Liver (tissue), 9 donors: ENCODE data around the gene PDZRN4. TPM values are rescaled to one million over a fixed set of nuclear protein-coding genes. Genes with fewer than 3 reads are reported as not detected.

ENCODE experiments used
- DNase-seq: peaks from one replicate; pipeline ENCODE4 v3.0.0-alpha.2; 2017; ENCODE audit warnings: low spot score
- H3K27ac ChIP-seq, 2 donors: one replicate each; pipeline ENCODE4 v1.7.0; 2013; ENCODE audit warnings: inconsistent platforms in 2 of 2, low read length in 2 of 2, control low read depth in 1 of 2, low read depth in 1 of 2, mild to moderate bottlenecking in 1 of 2
- H3K27me3 ChIP-seq, 4 donors: one replicate each; pipeline versions ENCODE4 v1.6.1 to v1.7.0; 2013; ENCODE audit warnings: low read length in 3 of 4, inconsistent platforms in 1 of 4, mild to moderate bottlenecking in 1 of 4, moderate library complexity in 1 of 4; ENCODE audit not compliant: control insufficient read depth in 4 of 4, insufficient read depth in 4 of 4
- H3K36me3 ChIP-seq, 4 donors: one replicate each; pipeline versions ENCODE4 v1.6.1 to v1.7.0; 2013; ENCODE audit warnings: low read length in 3 of 4, mild to moderate bottlenecking in 3 of 4, low read depth in 1 of 4, moderate library complexity in 1 of 4; ENCODE audit not compliant: control insufficient read depth in 4 of 4, insufficient read depth in 3 of 4
- H3K4me1 ChIP-seq, 4 donors: one replicate each; pipeline versions ENCODE4 v1.6.1 to v1.7.0; 2013; ENCODE audit warnings: low read length in 3 of 4, mild to moderate bottlenecking in 3 of 4, moderate library complexity in 1 of 4; ENCODE audit not compliant: control insufficient read depth in 4 of 4, insufficient read depth in 4 of 4
- H3K4me3 ChIP-seq, 3 donors: one replicate each; pipeline versions ENCODE4 v1.6.1 to v1.7.0; 2013; ENCODE audit warnings: low read length in 3 of 3, control low read depth in 1 of 3, low read depth in 1 of 3, mild to moderate bottlenecking in 1 of 3
- H3K9ac ChIP-seq, 2 donors: one replicate each; pipeline ENCODE4 v1.7.0; 2013; ENCODE audit warnings: low read length in 2 of 2, mild to moderate bottlenecking in 2 of 2, moderate library complexity in 2 of 2, control low read depth in 1 of 2, low read depth in 1 of 2
- H3K9me3 ChIP-seq, 4 donors: one replicate each; pipeline versions ENCODE4 v1.6.1 to v1.7.0; 2013; ENCODE audit warnings: low read length in 3 of 4; ENCODE audit not compliant: control insufficient read depth in 4 of 4
- ATF3 ChIP-seq: IDR thresholded peaks from 2 replicates; pipeline ENCODE4 v1.6.1; 2016; ENCODE audit warnings: antibody characterized with exemption
- CTCF ChIP-seq: fragments of 150-350 bp; IDR thresholded peaks from 2 replicates; pipeline ENCODE4 v1.5.1; 2017; ENCODE audit warnings: improper control_type of control experiment, low read depth, low read length; ENCODE audit not compliant: missing input control
- EGR1 ChIP-seq, 2 donors: IDR thresholded peaks; 2 replicates each; pipeline ENCODE4 v1.6.1; 2016 to 2018; ENCODE audit warnings: antibody characterized with exemption in 2 of 2, low read depth in 2 of 2
- FOXA1 ChIP-seq: IDR thresholded peaks from 2 replicates; pipeline ENCODE4 v1.6.1; 2016; ENCODE audit warnings: antibody characterized with exemption
- FOXA2 ChIP-seq: IDR thresholded peaks from 2 replicates; pipeline ENCODE4 v1.6.1; 2016; ENCODE audit warnings: antibody characterized with exemption
- GABPA ChIP-seq, 2 donors: IDR thresholded peaks in 1 of 2; conservative IDR thresholded peaks in 1 of 2; 2 replicates each; pipeline ENCODE4 v1.6.1; 2016; ENCODE audit warnings: antibody characterized with exemption in 2 of 2, mild to moderate bottlenecking in 1 of 2, moderate library complexity in 1 of 2
- HNF4A ChIP-seq, 2 donors: conservative IDR thresholded peaks; 2 replicates each; pipeline ENCODE4 v1.6.1; 2016; ENCODE audit warnings: antibody characterized with exemption in 2 of 2, mild to moderate bottlenecking in 2 of 2
- HNF4G ChIP-seq: IDR thresholded peaks from 2 replicates; pipeline ENCODE4 v1.6.1; 2016; ENCODE audit warnings: antibody characterized with exemption
- JUND ChIP-seq, 2 donors: IDR thresholded peaks; 2 replicates each; pipeline ENCODE4 v1.6.1; 2016; ENCODE audit warnings: antibody characterized with exemption in 2 of 2
- MAX ChIP-seq: IDR thresholded peaks from 2 replicates; pipeline ENCODE4 v1.6.1; 2016; ENCODE audit warnings: antibody characterized with exemption
- NR2F2 ChIP-seq: IDR thresholded peaks from 2 replicates; pipeline ENCODE4 v1.6.1; 2016; ENCODE audit warnings: antibody characterized with exemption
- RAD21 ChIP-seq, 2 donors: IDR thresholded peaks; 2 replicates each; pipeline ENCODE4 v1.6.1; 2016; ENCODE audit warnings: antibody characterized with exemption in 2 of 2, mild to moderate bottlenecking in 2 of 2
- REST ChIP-seq: IDR thresholded peaks from 2 replicates; pipeline ENCODE4 v1.6.1; 2016; ENCODE audit warnings: antibody characterized with exemption, mild to moderate bottlenecking
- RXRA ChIP-seq, 2 donors: IDR thresholded peaks; 2 replicates each; pipeline ENCODE4 v1.6.1; 2017 to 2018; ENCODE audit warnings: antibody characterized with exemption in 2 of 2, mild to moderate bottlenecking in 1 of 2
- TAF1 ChIP-seq: conservative IDR thresholded peaks from 2 replicates; pipeline ENCODE4 v1.6.1; 2016; ENCODE audit warnings: antibody characterized with exemption, mild to moderate bottlenecking
- YY1 ChIP-seq: IDR thresholded peaks from 2 replicates; pipeline ENCODE4 v1.6.1; 2016; ENCODE audit warnings: antibody characterized with exemption, mild to moderate bottlenecking
- ZBTB33 ChIP-seq: IDR thresholded peaks from 2 replicates; pipeline ENCODE4 v1.6.1; 2016; ENCODE audit warnings: antibody characterized with exemption
- WGBS: extraction: QIAGEN DNeasy Blood & Tissue Kit; methylation state at CpG from one replicate; pipeline ENCODE4 v1.1.7; 2013; 5-methylcytosine and 5-hydroxymethylcytosine counted together
- polyA plus RNA-seq, 2 donors: library from polyadenylated mRNA; stranded (reverse) in 1 of 2; unstranded in 1 of 2; fragments of 200-250 nt in 1 of 2; fragments of >200 nt in 1 of 2; fragmentation: Nextera tagmentation in 1 of 2; extraction: Ambion mirVana in 1 of 2; gene quantifications; one replicate each; pipeline versions ENCODE4 v1.2.1 to v1.2.3, GENCODE V29; 2013 to 2015
- total RNA-seq, 2 donors: library from RNA; depleted of rRNA; stranded (reverse); fragments of >200 nt; gene quantifications; one replicate each; pipeline ENCODE4 v1.2.3, GENCODE V29; 2014
- donor health status: healthy.
- donor health status: healthy.
- donor health status: healthy.
- donor health status: healthy.
- donor health status: healthy.

PDZRN4 gene
- total and polyA plus RNA-seq, 4 donors, result 0.11 to 1.1 (median 0.24) TPM

- WGBS, result 87% methylated on average over 3 of the region's 3 CpGs
- TF ChIP-seq EGR1 (IDR thresholded peaks at IDR 0.05; ENCODE audit: low read depth in 2 of 2) (no peak), HNF4A (conservative IDR thresholded peaks at IDR 0.05) (no peak), REST (no peak), GABPA (IDR thresholded peaks at IDR 0.05 in 1 of 2, conservative IDR thresholded peaks at IDR 0.05 in 1 of 2) (no peak), YY1 (no peak), NR2F2 (no peak), ATF3 (no peak), RXRA (IDR thresholded peaks at IDR 0.05) (no peak), HNF4G (no peak), CTCF (no peak), FOXA2 (no peak), TAF1 (no peak), FOXA1 (no peak), MAX (no peak), RAD21 (IDR thresholded peaks at IDR 0.05) (no peak)
These were observed 101.4 kb downstream of the PDZRN4 start for GRCh38 chr12:41289501-41289900.

GRCh38 chr12:41293011-41293410 is 104.9 kb downstream of the PDZRN4 start:
- H3K4me1 ChIP-seq, result no peaks in the 10 kb centered on the region
- peaks cover 0 to 3% (median 0%) of the 10 kb centered on the region in 4 donors for H3K27me3 ChIP-seq
- H3K27ac ChIP-seq, result no peak overlapping the region
- 87% methylated on average over 6 of the region's 6 CpGs for WGBS
- no peak for DNase-seq
- TF ChIP-seq GABPA (IDR thresholded peaks at IDR 0.05 in 1 of 2, conservative IDR thresholded peaks at IDR 0.05 in 1 of 2) (no peak), NR2F2 (no peak), HNF4G (no peak), YY1 (no peak), JUND (IDR thresholded peaks at IDR 0.05) (no peak), ZBTB33 (no peak)
- no peak overlapping the region for H3K4me3 ChIP-seq
- H3K9me3 ChIP-seq, result no peaks in the 10 kb centered on the region
- no peak overlapping the region for H3K9ac ChIP-seq
- no peaks in the 10 kb centered on the region for H3K36me3 ChIP-seq

More at GRCh38 chr12:41289501-41289900, 101.4 kb downstream of the PDZRN4 start:
- no peaks in the 10 kb centered on the region for H3K9me3 ChIP-seq
- no peak overlapping the region for H3K27ac ChIP-seq
- H3K27me3 ChIP-seq, result no peaks in the 10 kb centered on the region
- DNase-seq, result no peak
- no peaks in the 10 kb centered on the region for H3K36me3 ChIP-seq
- no peak overlapping the region for H3K4me3 ChIP-seq
- H3K9ac ChIP-seq, result no peak overlapping the region
- H3K4me1 ChIP-seq, result peaks cover 0 to 7% (median 0%) of the 10 kb centered on the region in 4 donors
